SIG-M5 treated with dmso at 0.1 percent for 504 hours (cell line): ENCODE results near the gene ATF7.
"Not testable (repeated sequence)": the region's sequence is repeated elsewhere in the genome, so short reads cannot be mapped to it uniquely, and the experiment has no call there.

Experiments used
- DNase-seq: peaks from one replicate; lab custom pipeline; 2025; ENCODE audit not compliant: unreplicated experiment; lab: John Stamatoyannopoulos, UW

Gene ATF7

GRCh38 chr12:53567961-53568808, 58.0 kb downstream of the ATF7 start:
- no peak for DNase-seq

GRCh38 chr12:53565376-53565775, 60.8 kb downstream of the ATF7 start:
- not testable (repeated sequence) for DNase-seq

DNA sequence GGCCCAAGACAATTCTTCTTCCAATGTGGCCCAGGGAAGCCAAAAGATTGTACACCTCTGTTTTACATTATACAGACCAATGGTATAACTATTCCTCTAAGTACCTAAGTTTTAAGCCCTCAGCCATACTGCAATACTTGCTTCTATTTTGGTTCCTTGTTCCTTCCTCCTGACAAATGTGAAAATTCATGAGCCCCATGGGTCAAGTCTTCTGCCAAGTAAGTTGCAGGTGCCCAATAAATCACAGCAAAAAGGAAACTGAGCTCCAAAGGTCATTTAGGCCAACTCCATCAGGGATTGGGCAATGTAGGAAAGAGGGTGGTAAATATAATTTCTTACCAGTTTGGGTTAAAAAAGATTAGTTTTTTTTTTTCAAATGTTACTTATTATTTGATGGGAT, 61.2 kb downstream of the ATF7 start:
- DNase-seq: no peak

DNA sequence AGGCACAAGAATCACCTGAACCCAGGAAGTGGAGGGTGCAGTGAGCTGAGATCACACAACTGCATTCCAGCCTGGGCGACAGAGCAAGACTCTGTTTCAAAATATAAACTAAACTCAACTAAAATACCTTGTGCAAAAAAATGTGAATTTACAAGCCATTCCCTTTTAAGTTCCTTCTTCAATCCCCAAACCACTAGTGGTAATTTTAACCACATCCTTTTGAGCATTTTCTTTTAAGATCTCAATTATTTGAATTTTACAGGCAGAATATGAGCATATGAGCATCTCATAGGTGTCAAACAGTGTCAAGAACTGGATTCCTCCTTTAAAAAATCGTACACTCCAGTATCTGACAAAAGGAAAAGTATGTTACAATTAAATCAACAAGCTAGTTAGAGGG, 61.9 kb downstream of the ATF7 start:
- no peak for DNase-seq

DNA sequence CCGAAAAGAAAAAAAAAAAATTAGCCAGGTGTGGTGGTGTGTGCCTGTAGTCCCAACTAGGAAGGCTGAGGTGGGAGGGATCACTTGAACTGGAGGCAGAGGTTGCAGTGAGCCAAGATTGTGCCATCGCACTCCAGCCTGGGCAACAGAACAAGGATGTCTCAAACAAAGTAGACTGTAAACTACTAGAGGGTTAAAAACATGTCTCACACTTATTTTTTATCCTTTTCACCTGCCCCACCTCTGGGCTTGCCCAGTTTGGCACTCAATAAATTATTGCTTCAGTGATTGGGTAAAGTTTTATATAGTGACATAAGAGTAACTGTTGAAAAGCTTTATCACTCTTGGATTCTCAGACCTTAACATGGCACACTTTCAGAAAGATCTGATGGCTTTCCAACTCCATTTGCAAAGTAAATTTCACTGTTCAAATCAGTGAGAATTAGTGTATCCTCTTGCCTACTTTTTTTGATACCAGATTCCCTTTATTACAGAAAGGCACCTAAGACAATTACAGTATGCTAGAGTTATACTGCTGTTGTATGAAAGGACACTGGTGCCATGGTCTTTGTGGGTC, 62.6 kb downstream of the ATF7 start:
- DNase-seq: no peak

DNA sequence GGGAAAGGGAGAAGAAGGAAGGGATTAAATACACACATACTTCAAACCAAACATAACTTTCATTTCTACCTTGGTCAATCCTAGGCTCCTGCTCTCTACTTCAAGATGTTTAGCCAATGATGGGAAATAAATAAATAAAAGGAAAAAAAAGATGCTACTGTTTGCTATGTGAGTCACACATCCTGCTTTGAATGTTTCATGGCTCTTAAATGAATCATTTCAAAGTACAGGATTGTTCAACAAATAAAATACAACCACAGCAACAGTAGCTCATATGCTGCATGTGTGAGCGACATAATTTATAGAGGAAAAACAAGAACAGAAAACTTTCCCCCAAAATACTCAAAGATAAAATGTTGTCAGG, 64.6 kb downstream of the ATF7 start:
- DNase-seq: peak; percentile 45

DNA sequence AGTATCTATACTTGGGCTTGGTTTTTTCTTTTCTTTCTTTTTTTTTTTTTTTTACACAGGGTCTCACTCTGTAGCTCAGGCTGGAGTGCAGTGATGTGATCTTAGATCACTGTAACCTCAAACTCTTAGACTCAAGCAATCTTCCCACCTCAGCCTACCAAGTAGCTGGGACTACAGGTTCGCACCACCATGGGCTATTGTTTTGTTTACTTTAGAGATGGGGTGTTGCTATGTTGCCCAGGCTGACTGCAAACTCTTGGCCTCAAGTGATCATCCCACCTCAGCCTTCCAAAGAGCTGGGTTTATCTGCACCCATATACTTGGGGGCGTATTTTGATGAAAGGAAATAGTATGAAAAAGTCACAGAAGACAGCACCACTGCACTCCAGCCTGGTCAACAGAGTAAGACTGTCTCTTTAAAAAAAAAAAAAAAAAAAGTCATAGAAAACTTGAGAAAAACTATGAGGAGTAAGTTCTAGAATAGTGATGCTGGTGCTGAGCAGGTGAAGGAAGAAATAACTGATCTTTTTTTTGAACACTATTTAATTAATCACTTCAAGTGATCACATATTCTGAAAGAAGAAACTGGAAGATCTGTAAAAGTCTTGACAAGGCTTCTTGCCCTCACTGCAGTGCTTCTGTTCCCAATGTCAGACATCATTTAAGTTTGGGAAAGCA, 65.1 kb downstream of the ATF7 start:
- no peak for DNase-seq

DNA sequence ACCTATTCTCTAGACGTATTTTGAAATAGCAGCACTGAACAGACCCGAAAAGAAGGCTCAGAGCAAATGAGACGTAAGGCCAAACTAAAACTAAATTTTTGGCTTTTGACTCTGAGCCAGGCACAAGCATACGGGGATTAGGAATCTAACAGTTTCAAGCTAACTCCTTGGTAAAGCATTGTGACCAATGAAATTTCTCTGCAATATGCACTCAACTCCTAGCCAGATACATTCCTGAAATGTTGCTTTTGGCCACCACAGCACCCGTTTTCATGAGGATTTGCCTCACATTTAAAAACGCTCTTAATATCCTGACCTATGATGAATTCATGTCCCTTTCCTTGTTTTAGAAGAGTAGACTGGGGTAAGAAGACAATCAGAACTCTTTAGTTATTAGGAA, 65.8 kb downstream of the ATF7 start:
- no peak for DNase-seq

DNA sequence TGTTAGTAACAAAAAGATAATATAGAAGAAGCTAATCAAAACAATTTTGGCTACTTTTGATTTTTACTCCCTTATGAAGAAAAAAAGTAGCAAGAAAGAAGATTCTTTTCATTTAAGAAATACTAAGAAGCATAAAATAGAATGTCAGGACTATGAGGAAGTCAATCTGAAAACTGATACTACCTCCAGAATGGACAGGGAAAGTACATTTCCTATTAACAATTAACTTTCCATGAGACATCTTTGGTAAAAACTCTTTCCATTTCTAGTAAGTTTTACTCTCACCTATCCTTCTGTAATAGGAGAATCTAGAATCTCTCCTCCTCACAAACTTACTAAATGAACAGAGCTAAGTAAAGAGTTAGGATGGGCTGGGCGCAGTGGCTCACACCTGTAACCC, 67.6 kb downstream of the ATF7 start:
- no peak for DNase-seq

GRCh38 chr12:53552361-53553327, 73.5 kb downstream of the ATF7 start:
- no peak for DNase-seq

DNA sequence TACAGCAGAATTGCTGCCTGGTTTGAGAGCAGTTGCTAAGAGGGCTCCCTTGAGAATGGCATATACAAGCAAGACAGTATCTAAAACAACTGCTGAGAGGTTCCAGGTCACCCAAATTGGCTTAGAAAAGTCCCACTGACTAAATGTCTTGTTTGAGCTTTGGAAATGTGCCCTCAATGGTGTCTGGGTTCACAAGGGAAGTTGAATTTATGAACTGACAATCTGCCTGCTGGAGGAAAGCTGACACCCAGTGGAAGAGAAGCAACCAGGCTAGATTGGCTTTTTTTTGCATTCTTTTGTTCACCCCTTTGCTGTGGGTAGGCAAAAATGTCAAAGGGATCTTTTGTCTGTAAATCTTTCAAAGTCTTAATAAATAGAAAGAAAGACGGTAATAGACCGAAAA, 74.3 kb downstream of the ATF7 start:
- no peak for DNase-seq

DNA sequence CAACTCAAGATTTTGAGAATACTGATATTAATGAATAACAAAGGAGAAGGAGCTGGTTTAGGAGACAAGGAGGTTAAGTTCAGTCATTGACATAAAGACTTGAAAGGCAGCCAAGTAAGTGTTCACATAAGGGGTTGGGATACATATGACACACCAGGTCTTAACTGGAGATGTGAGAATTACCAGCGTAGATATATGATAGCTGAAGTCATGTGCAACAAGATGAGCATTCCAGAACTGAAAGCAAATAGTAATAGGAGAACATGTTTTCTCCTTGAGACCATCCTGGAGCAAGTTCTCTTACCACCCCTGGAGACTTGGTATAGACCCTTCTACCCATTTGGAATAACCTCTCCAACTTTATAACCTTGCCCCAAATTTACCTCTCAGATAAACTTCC, 75.6 kb downstream of the ATF7 start:
- DNase-seq: no peak

DNA sequence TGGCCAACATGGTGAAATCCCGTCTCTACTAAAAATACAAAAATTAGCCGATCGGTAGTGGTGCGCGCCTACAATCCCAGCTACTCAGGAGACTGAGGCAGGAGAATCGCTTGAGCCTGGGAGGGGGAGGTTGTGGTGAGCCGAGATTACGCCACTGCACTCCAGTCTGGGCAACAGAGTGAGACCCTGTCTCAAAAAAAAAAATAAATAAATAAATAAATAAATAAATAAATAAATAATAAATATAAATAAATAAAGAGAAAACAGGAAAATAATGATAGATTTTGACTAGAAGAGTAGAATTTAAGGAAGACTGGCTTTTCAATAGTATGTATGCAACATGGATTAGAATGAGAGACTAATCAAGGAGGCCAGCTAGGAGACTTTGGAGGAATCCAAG, 76.1 kb downstream of the ATF7 start:
- not testable (repeated sequence) for DNase-seq

DNA sequence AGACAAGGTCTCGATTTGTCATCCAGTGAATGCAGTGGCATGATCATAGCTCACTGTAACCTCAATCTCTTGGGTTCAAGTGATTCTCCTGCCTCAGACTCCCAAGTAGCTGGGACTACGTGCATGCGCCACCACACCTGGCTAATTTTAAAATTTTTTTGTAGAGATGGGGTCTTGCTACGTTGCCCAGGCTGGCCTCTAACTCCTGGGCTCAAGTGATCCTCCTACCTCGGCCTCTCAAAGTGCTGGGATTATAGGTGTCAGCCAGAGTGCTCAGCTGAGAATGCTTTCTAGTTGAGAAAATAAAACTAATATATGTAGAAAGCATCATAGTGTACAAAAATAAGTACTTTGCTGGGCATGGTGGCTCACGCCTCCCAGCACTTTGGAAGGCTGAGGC, 77.8 kb downstream of the ATF7 start:
- DNase-seq: not testable (repeated sequence)

DNA sequence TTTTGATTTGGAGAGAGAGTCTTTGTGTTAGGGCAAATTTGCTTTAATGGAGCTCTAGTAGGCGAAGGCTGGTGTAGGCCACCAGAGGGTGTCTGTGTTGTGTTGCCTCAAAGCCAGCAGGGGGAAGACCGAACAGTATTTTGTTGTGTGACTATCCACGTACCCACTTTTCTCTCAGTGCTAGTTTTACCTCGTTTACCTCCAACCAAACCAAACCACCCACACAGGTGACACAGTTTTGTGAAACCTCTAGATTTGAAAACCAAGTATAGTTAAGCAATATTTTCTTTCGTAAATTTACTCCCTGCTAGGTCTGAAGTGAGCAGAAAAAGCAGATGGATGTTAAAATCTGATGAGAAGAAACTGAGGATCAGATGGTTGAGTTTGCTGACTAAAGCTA, 82.6 kb downstream of the ATF7 start:
- peak; percentile 77 for DNase-seq

GRCh38 chr12:53539526-53539925, 86.7 kb downstream of the ATF7 start:
- no peak for DNase-seq

DNA sequence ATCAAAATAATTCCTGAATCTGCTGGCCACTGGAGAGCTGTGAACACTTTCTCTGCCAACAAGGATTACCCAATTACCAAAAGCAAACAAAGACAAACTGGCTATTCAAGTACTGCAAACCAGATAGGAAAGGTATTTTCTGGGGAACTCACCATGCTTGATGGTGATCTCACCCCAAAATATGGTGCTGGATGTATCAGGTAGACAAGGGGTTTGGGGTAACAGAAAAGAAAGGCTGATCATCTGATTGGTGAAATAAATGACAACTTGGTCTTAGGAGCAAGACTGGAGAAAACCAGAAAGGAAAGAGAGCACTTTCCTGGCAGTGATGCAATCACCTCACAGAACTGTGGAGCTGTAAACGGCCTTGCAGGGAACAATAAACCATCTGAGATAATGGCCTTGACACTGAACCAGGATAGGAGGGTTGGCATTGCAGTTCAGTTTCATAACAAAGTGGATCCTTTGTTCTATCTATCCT, 87.9 kb downstream of the ATF7 start:
- peak; percentile 66 for DNase-seq

GRCh38 chr12:53536962-53537361, 89.2 kb downstream of the ATF7 start:
- DNase-seq: no peak

GRCh38 chr12:53533471-53533870, 92.7 kb downstream of the ATF7 start:
- DNase-seq: no peak

- DNase-seq: no peak
These were observed 93.4 kb downstream of the ATF7 start for GRCh38 chr12:53532524-53533445.
